ENCODE data around the gene PXDC1. TPM values are rescaled to one million over a fixed set of nuclear protein-coding genes. Genes with fewer than 3 reads are reported as not detected.

PXDC1 gene
- total RNA-seq, 5 donors from 2014 or later (not counting 1 experiment from before 2014, with no cell fraction given): 0.30 to 1.2 (median 0.41) TPM

DNA sequence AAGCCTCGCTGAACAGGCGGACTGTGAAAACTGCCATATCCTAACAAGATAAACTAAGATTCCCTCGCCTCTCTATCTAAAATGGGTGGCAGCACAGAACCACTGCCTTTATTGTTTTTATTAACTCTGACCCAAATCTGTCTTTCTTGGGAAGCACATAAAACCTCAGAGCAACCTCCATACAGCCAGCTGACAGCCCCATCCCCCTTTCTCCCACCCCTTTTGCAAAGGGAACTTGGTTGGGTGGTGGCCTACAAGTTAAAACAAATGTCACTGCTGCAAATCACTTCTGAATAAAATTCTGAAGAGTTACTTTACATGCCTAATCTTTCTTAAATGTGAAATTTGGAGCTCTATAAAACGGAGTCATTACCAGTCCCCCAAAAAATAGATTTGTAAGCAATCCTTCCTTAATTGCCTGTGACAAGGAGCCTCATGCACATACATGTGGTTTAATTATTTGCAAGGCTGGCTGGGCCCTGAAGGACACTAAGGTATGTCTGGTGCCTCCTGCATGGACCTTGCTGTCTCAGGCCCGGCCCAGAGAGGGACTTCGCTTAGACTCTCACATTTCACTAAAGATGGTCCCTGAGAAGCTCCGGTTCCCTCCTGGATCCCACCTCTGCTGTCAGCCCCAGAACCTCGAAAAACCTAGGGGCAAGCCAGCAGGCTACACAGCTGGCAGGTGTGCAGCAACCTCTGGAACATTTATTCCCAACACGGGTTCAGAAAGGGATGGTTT lies 21.7 kb downstream of the PXDC1 start:
- POLR2A ChIA-PET: no interaction called here
- Mint-ChIP-seq H3K27me3 (peaks cover 15 to 19% of the 10 kb centered on the region in 2 donors), H3K4me1 (peaks cover 2 to 8% (median 2%) of the 10 kb centered on the region in 3 donors), H3K36me3 (no peaks in the 10 kb centered on the region), H3K27ac (no peak overlapping the region), H3K9me3 (no peaks in the 10 kb centered on the region), H3K4me3 (no peak overlapping the region)
- H3K4me3 ChIP-seq (ENCODE audit: control insufficient read depth in 1 of 2, extremely low read depth in 1 of 2, low read length in 1 of 2): no peak overlapping the region
- H3K36me3 ChIP-seq (ENCODE audit: control insufficient read depth in 2 of 2, extremely low read depth in 1 of 2, insufficient read depth in 1 of 2, low read length in 1 of 2): no peaks in the 10 kb centered on the region
- 78% methylated on average over 6 of the region's 9 CpGs for WGBS (ENCODE audit: insufficient coverage)
- ATAC-seq (replicated peaks in 1 of 4) (no peak), DNase-seq (no peak)
- CTCF ChIA-PET: interaction anchor here (0.6 to 5.0 kb wide), 8 partner anchors 14 to 724 kb away, joined by 3 to 50 read pairs (median 4); no protein-coding TSS in a partner anchor
- H3K4me1 ChIP-seq (ENCODE audit: control insufficient read depth in 1 of 2, extremely low read depth in 1 of 2, insufficient read depth in 2 of 2, low read length in 2 of 2): peaks cover 0 to 2% of the 10 kb centered on the region in 2 experiments
- peaks cover 0 to 33% of the 10 kb centered on the region in 2 experiments for H3K27me3 ChIP-seq (replicated peaks in 1 of 2; ENCODE audit: control insufficient read depth in 2 of 2, extremely low read depth in 1 of 2, insufficient read depth in 2 of 2, low read length in 1 of 2)
- H3K9me3 ChIP-seq: no peaks in the 10 kb centered on the region
- H3K27ac ChIP-seq (ENCODE audit: low read length): no peak overlapping the region

DNA sequence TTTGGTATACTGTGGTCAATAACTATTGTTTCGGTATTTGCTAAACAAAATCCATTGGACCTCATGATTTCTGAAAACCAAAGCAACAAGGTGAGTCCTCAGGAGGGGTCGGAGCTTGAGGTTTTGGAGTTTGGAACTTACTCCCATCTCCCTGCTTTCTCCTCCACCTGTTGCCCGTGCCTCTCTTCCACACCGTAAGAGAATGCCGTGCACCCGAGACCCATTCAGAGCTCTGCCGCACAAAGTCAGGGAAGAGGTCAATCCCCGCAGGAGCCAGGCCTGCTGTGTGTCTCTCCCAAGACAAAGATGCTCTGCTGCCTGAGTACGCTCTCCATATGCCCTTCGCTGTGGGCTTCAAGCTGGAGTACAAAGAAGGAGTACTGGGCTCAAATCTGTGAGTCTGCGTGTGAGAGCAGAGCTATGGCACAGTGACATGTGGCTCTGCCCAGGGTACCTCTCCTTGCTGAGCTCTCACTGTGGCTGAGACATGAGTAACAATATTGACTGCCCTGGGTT lies 23.9 kb downstream of the PXDC1 start:
- H3K27ac Mint-ChIP-seq: no peak overlapping the region
- POLR2A ChIA-PET: no interaction called here
- H3K4me3 Mint-ChIP-seq: no peak overlapping the region
- H3K27me3 ChIP-seq (replicated peaks in 1 of 2; ENCODE audit: control insufficient read depth in 2 of 2, extremely low read depth in 1 of 2, insufficient read depth in 2 of 2, low read length in 1 of 2): peaks cover 0 to 17% of the 10 kb centered on the region in 2 experiments
- CTCF ChIA-PET: no interaction called here
- no peaks in the 10 kb centered on the region for H3K36me3 Mint-ChIP-seq
- no peak overlapping the region for H3K4me3 ChIP-seq (ENCODE audit: control insufficient read depth in 1 of 2, extremely low read depth in 1 of 2, low read length in 1 of 2)
- H3K4me1 ChIP-seq (ENCODE audit: control insufficient read depth in 1 of 2, extremely low read depth in 1 of 2, insufficient read depth in 2 of 2, low read length in 2 of 2): peaks cover 0 to 2% of the 10 kb centered on the region in 2 experiments
- DNase-seq (no peak), ATAC-seq (replicated peaks in 1 of 4) (no peak)
- no peaks in the 10 kb centered on the region for H3K9me3 ChIP-seq
- no peak overlapping the region for H3K27ac ChIP-seq (ENCODE audit: low read length)
- 88% methylated on average over 10 of the region's 11 CpGs for WGBS (ENCODE audit: insufficient coverage)
- no peaks in the 10 kb centered on the region for H3K9me3 Mint-ChIP-seq
- H3K4me1 Mint-ChIP-seq: peaks cover 2 to 6% (median 2%) of the 10 kb centered on the region in 3 donors
- peaks cover 6 to 8% of the 10 kb centered on the region in 2 donors for H3K27me3 Mint-ChIP-seq
- H3K36me3 ChIP-seq (ENCODE audit: control insufficient read depth in 2 of 2, extremely low read depth in 1 of 2, insufficient read depth in 1 of 2, low read length in 1 of 2): no peaks in the 10 kb centered on the region

DNA sequence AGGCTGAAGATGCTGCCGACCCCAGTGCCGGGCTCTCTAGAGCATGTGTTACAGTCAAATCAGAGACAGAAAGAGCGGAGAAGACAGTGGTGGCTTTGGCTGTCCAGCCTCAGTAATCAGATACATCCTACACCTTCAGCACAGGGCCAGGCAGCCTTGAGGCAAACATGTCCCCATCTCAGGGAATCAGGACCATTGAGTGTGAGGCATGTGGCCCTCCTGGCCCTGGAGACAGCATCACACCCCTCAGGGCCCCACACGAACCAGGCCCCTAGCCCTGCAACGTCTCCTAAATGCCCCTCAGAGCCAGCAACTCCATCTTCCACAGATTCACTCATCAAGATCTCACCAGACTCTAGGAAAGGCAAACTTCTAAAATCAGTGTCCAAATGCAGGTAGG lies 24.5 kb downstream of the PXDC1 start:
- no peak for ATAC-seq (replicated peaks in 1 of 4)
- Mint-ChIP-seq H3K9me3 (no peaks in the 10 kb centered on the region), H3K36me3 (no peaks in the 10 kb centered on the region), H3K27me3 (peaks cover under 1 to 2% of the 10 kb centered on the region in 2 donors), H3K4me3 (no peak overlapping the region), H3K27ac (no peak overlapping the region), H3K4me1 (peaks cover 0 to 3% (median under 1%) of the 10 kb centered on the region in 3 donors)
- Histone ChIP-seq H3K4me1 (ENCODE audit: control insufficient read depth in 1 of 2, extremely low read depth in 1 of 2, insufficient read depth in 2 of 2, low read length in 2 of 2) (no peaks in the 10 kb centered on the region), H3K36me3 (ENCODE audit: control insufficient read depth in 2 of 2, extremely low read depth in 1 of 2, insufficient read depth in 1 of 2, low read length in 1 of 2) (no peaks in the 10 kb centered on the region), H3K4me3 (ENCODE audit: control insufficient read depth in 1 of 2, extremely low read depth in 1 of 2, low read length in 1 of 2) (no peak overlapping the region), H3K9me3 (no peaks in the 10 kb centered on the region), H3K27ac (ENCODE audit: low read length) (no peak overlapping the region), H3K27me3 (replicated peaks in 1 of 2; ENCODE audit: control insufficient read depth in 2 of 2, extremely low read depth in 1 of 2, insufficient read depth in 2 of 2, low read length in 1 of 2) (peaks cover 0 to 15% of the 10 kb centered on the region in 2 experiments)
- ChIA-PET POLR2A (no interaction called here), CTCF (no interaction called here)
- WGBS (ENCODE audit: insufficient coverage): 74% methylated on average over 5 of the region's 5 CpGs
- DNase-seq: no peak

DNA sequence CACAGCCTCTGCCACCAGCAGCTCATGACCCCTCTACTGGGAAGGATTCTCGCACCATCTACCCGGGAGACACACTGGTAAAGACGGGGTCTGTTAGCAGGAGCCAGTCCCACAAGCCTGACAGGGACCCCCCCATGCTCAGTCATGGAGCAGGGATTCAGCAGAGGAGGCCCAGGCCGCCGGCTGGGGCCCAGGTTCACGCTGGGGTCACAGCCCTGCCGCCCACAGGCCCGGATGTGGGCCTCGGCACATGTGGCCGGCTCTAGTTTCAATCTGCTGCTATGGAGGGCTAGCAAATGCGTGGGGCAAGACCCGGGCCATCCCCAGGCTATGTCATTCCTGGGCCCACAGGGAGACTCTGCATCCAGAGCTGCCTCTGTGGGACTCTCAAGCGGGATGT lies 25.1 kb downstream of the PXDC1 start:
- Mint-ChIP-seq H3K27me3 (no peaks in the 10 kb centered on the region), H3K27ac (no peak overlapping the region), H3K4me1 (peaks cover 0 to 3% (median 0%) of the 10 kb centered on the region in 3 donors), H3K4me3 (no peak overlapping the region), H3K36me3 (no peaks in the 10 kb centered on the region), H3K9me3 (no peaks in the 10 kb centered on the region)
- H3K9me3 ChIP-seq: no peaks in the 10 kb centered on the region
- ATAC-seq (replicated peaks in 1 of 4): no peak
- no peaks in the 10 kb centered on the region for H3K4me1 ChIP-seq (ENCODE audit: control insufficient read depth in 1 of 2, extremely low read depth in 1 of 2, insufficient read depth in 2 of 2, low read length in 2 of 2)
- H3K4me3 ChIP-seq (ENCODE audit: control insufficient read depth in 1 of 2, extremely low read depth in 1 of 2, low read length in 1 of 2): no peak overlapping the region
- ChIA-PET CTCF (no interaction called here), POLR2A (no interaction called here)
- peaks cover 0 to 12% of the 10 kb centered on the region in 2 experiments for H3K27me3 ChIP-seq (replicated peaks in 1 of 2; ENCODE audit: control insufficient read depth in 2 of 2, extremely low read depth in 1 of 2, insufficient read depth in 2 of 2, low read length in 1 of 2)
- no peak for DNase-seq
- WGBS (ENCODE audit: insufficient coverage): 82% methylated on average over 10 of the region's 13 CpGs
- no peaks in the 10 kb centered on the region for H3K36me3 ChIP-seq (ENCODE audit: control insufficient read depth in 2 of 2, extremely low read depth in 1 of 2, insufficient read depth in 1 of 2, low read length in 1 of 2)
- no peak overlapping the region for H3K27ac ChIP-seq (ENCODE audit: low read length)

DNA sequence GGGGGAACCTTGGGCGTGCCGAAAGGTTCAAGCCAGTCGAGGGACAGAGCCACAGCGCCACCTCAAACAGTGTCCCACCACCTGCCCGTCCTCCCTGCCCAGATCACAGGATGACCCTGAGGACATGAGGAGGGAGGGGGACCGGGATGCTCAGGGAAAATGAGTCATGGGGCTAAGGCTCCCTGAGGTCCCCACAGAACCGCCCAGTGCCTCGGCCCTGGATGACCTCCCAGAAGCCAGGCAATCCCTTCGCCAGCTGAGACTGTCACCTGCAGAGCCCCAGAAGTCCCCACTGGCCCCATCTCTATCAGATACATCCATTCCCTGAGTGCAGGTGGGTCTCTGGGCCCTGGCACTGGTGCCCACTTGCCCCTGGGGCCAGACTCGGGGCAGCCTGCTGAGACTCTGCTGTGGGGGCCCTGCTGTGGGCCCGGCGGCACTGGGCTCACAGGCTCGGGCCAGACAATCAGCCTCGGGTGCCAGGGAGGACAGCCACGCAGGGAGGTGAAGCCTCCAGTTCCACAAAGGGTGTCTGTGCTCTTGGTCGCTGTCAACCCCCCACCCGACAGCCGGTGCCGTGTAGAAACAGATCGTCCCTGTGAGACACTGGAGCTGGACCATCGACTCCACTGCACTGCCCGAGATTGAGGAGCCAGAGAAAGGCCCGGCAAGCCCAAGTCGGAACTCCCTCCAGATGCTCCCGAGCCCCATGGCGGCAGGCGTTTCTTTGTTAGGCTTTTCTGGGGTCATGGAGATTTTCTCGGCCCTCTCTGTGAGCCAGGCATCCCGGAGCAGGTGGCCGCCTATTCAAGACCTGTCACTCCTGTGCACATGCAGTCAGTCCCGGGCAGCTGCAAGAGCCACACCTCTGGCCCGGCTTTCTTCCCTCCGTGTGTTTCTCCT lies 26.1 kb downstream of the PXDC1 start:
- Mint-ChIP-seq H3K4me3 (no peak overlapping the region), H3K36me3 (no peaks in the 10 kb centered on the region), H3K27ac (no peak overlapping the region), H3K9me3 (no peaks in the 10 kb centered on the region), H3K4me1 (peaks cover 0 to 3% (median 0%) of the 10 kb centered on the region in 3 donors), H3K27me3 (no peaks in the 10 kb centered on the region)
- ATAC-seq (replicated peaks in 1 of 4) (no peak), DNase-seq (no peak)
- Histone ChIP-seq H3K27me3 (replicated peaks in 1 of 2; ENCODE audit: control insufficient read depth in 2 of 2, extremely low read depth in 1 of 2, insufficient read depth in 2 of 2, low read length in 1 of 2) (peaks cover 0 to 12% of the 10 kb centered on the region in 2 experiments), H3K4me3 (ENCODE audit: control insufficient read depth in 1 of 2, extremely low read depth in 1 of 2, low read length in 1 of 2) (no peak overlapping the region), H3K9me3 (no peaks in the 10 kb centered on the region), H3K4me1 (ENCODE audit: control insufficient read depth in 1 of 2, extremely low read depth in 1 of 2, insufficient read depth in 2 of 2, low read length in 2 of 2) (no peaks in the 10 kb centered on the region), H3K27ac (ENCODE audit: low read length) (no peak overlapping the region), H3K36me3 (ENCODE audit: control insufficient read depth in 2 of 2, extremely low read depth in 1 of 2, insufficient read depth in 1 of 2, low read length in 1 of 2) (no peaks in the 10 kb centered on the region)
- ChIA-PET CTCF (no interaction called here), POLR2A (no interaction called here)
- WGBS (ENCODE audit: insufficient coverage): 89% methylated on average over 23 of the region's 33 CpGs

DNA sequence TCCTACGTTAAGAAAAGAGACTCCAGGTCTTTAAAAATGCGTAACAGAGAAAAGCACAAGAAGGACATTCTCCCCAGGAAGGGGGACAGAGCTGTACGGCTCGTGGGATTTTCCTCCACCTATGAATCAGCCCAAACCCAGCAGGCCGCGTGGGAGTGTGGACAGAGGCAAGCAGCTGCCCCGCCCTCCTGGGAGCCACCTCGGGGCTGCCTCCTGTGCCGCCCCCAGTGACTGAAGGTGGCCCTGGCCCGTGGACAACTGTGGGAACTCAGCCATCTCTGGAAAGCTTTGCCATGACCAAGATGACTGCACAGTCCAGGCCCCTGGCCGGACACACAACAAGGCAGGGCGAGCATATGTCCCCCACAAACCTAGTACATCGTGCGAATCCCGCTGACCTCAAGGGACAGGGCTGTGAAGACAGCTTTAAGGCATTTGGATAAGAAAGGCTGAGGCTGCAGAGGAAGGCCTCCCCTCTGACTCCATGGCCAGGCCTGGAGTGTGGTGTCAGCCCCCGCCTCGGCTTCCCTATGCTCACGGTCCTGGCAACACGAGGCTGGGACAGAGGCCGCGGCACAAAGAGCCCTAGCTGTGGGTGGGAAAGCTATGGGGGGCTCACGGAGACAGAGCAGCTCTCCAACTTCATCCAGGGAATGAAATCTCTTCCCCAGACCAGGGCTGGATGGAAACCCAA lies 26.9 kb downstream of the PXDC1 start:
- no peaks in the 10 kb centered on the region for H3K36me3 ChIP-seq (ENCODE audit: control insufficient read depth in 2 of 2, extremely low read depth in 1 of 2, insufficient read depth in 1 of 2, low read length in 1 of 2)
- no peak overlapping the region for H3K4me3 Mint-ChIP-seq
- no peaks in the 10 kb centered on the region for H3K4me1 ChIP-seq (ENCODE audit: control insufficient read depth in 1 of 2, extremely low read depth in 1 of 2, insufficient read depth in 2 of 2, low read length in 2 of 2)
- ATAC-seq (replicated peaks in 1 of 4) (no peak), DNase-seq (no peak)
- ChIA-PET CTCF (no interaction called here), POLR2A (no interaction called here)
- H3K27me3 Mint-ChIP-seq: no peaks in the 10 kb centered on the region
- no peaks in the 10 kb centered on the region for H3K9me3 ChIP-seq
- H3K36me3 Mint-ChIP-seq: no peaks in the 10 kb centered on the region
- peaks cover 0 to 12% of the 10 kb centered on the region in 2 experiments for H3K27me3 ChIP-seq (replicated peaks in 1 of 2; ENCODE audit: control insufficient read depth in 2 of 2, extremely low read depth in 1 of 2, insufficient read depth in 2 of 2, low read length in 1 of 2)
- no peak overlapping the region for H3K27ac Mint-ChIP-seq
- peaks cover 0 to 3% (median 0%) of the 10 kb centered on the region in 3 donors for H3K4me1 Mint-ChIP-seq
- no peaks in the 10 kb centered on the region for H3K9me3 Mint-ChIP-seq
- H3K4me3 ChIP-seq (ENCODE audit: control insufficient read depth in 1 of 2, extremely low read depth in 1 of 2, low read length in 1 of 2): no peak overlapping the region
- 94% methylated on average over 11 of the region's 22 CpGs for WGBS (ENCODE audit: insufficient coverage)
- H3K27ac ChIP-seq (ENCODE audit: low read length): no peak overlapping the region

All from T-cell (primary cell).